ENCODE measurements around the gene ATP12A.

DNA sequence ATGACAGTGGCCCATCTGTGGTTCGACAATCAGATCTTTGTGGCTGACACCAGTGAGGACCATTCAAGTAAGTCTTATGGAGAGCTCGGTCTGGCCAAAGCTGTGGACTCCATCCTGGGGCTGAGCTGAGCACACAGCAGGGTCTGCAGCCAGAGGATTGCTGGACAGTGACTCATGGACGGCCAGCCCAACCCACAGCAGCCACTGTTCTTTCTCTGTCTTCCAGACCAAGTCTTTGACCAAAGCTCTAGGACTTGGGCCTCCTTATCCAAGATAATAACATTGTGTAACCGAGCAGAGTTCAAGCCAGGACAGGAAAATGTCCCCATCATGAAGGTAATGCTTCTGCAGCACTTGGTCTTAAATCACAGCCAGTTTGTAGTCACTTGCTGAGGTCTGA is 12.4 kb downstream of the ATP12A start:
- TF ChIP-seq, protein P1, sequence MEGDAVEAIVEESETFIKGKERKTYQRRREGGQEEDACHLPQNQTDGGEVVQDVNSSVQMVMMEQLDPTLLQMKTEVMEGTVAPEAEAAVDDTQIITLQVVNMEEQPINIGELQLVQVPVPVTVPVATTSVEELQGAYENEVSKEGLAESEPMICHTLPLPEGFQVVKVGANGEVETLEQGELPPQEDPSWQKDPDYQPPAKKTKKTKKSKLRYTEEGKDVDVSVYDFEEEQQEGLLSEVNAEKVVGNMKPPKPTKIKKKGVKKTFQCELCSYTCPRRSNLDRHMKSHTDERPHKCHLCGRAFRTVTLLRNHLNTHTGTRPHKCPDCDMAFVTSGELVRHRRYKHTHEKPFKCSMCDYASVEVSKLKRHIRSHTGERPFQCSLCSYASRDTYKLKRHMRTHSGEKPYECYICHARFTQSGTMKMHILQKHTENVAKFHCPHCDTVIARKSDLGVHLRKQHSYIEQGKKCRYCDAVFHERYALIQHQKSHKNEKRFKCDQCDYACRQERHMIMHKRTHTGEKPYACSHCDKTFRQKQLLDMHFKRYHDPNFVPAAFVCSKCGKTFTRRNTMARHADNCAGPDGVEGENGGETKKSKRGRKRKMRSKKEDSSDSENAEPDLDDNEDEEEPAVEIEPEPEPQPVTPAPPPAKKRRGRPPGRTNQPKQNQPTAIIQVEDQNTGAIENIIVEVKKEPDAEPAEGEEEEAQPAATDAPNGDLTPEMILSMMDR (IDR thresholded peaks at IDR 0.05): no peak
- no peak for TF ChIP-seq POLR2A (IDR thresholded peaks at IDR 0.05)

Data from vagina (tissue), 2 donors.